Sigmoid colon (tissue), 7 donors: ENCODE data around the gene SKAP1. TPM values are rescaled to one million over a fixed set of nuclear protein-coding genes. Genes with fewer than 3 reads are reported as not detected.
A peak's percentile ranks its signal among the peaks of the same experiment; 100 is the strongest.

ENCODE experiments used
- DNase-seq: peaks from one replicate; pipeline ENCODE4 v3.0.0-alpha.2; 2019
- H3K27ac ChIP-seq, 4 donors: fragments of 200-600 bp; sonication (generic); one replicate each; pipeline ENCODE4 v1.5.1; 2016 to 2019; ENCODE audit warnings: mild to moderate bottlenecking in 1 of 4
- H3K27me3 ChIP-seq, 3 donors: fragments of 200-600 bp; sonication (generic); one replicate each; pipeline ENCODE4 v1.5.1; 2019; ENCODE audit warnings: mild to moderate bottlenecking in 1 of 3
- H3K36me3 ChIP-seq, 4 donors: fragments of 200-600 bp; sonication (generic); one replicate each; pipeline ENCODE4 v1.5.1; 2016 to 2019
- H3K4me1 ChIP-seq, 4 donors: fragments of 200-600 bp; sonication (generic); one replicate each; pipeline ENCODE4 v1.5.1; 2017 to 2019
- H3K4me3 ChIP-seq, 4 donors: fragments of 200-600 bp; sonication (generic); one replicate each; pipeline ENCODE4 v1.5.1; 2017 to 2019; ENCODE audit warnings: mild to moderate bottlenecking in 2 of 4, moderate library complexity in 1 of 4
- H3K9me3 ChIP-seq, 4 donors: fragments of 200-600 bp in 3 of 4; sonication (generic) in 3 of 4; one replicate each; pipeline versions ENCODE4 v1.5.1 to v1.6.1; 2013 to 2019
- CTCF ChIP-seq, 4 experiments: fragments of 450-650 bp in 3 of 4; fragments of 200-600 bp in 1 of 4; IDR thresholded peaks; one replicate each; pipeline ENCODE4 v1.5.1; 2016 to 2019; ENCODE audit warnings: antibody characterized with exemption in 4 of 4, mild to moderate bottlenecking in 3 of 4, moderate library complexity in 2 of 4
- EP300 ChIP-seq, 4 donors: sonication (generic); formaldehyde crosslinking; IDR thresholded peaks; one replicate each; pipeline ENCODE4 v1.6.1; 2017; ENCODE audit warnings: antibody characterized with exemption in 4 of 4
- POLR2A ChIP-seq, 2 donors: fragments of 450-650 bp; IDR thresholded peaks; one replicate each; pipeline ENCODE4 v1.6.1; 2016; ENCODE audit warnings: antibody characterized with exemption in 2 of 2, mild to moderate bottlenecking in 2 of 2, moderate library complexity in 2 of 2
- POLR2AphosphoS5 ChIP-seq, 4 donors: sonication (generic); formaldehyde crosslinking; IDR thresholded peaks; one replicate each; pipeline ENCODE4 v1.6.1; 2017; ENCODE audit warnings: antibody characterized with exemption in 4 of 4
- WGBS, 2 donors: extraction: QIAGEN DNeasy Blood & Tissue Kit; methylation state at CpG; one replicate each; pipeline ENCODE4 v1.1.7; 2013; 5-methylcytosine and 5-hydroxymethylcytosine counted together
- intact Hi-C: fragments of 100-400 bp; cut with DNase I; formaldehyde crosslinking; loops from one replicate; pipeline ENCODE4 v1.15.1; 2023
- polyA plus RNA-seq, 3 donors: library from polyadenylated mRNA; stranded (reverse); fragments of 200-250 nt; gene quantifications; one replicate each; pipeline ENCODE4 v1.2.3, GENCODE V29; 2013
- total RNA-seq, 4 donors: library from RNA; depleted of rRNA; stranded (reverse); fragments of >200 nt; gene quantifications; one replicate each; pipeline ENCODE4 v1.1.0, GENCODE V29; 2016
- donor health status: healthy with polysubstance abuse.
- donor health status: Bipolar disorder and iron deficiency.
- donor health status: healthy.

The SKAP1 gene
- total RNA-seq (1 to 10 TPM in 1 of 4 donors, under 1 TPM in 2, not detected in 1; 0.36 to 1.2 (median 0.41) TPM), polyA plus RNA-seq (10 to 100 TPM in 1 of 3 donors, 1 to 10 TPM in 2; 1.6 to 10.3 (median 1.8) TPM)

DNA sequence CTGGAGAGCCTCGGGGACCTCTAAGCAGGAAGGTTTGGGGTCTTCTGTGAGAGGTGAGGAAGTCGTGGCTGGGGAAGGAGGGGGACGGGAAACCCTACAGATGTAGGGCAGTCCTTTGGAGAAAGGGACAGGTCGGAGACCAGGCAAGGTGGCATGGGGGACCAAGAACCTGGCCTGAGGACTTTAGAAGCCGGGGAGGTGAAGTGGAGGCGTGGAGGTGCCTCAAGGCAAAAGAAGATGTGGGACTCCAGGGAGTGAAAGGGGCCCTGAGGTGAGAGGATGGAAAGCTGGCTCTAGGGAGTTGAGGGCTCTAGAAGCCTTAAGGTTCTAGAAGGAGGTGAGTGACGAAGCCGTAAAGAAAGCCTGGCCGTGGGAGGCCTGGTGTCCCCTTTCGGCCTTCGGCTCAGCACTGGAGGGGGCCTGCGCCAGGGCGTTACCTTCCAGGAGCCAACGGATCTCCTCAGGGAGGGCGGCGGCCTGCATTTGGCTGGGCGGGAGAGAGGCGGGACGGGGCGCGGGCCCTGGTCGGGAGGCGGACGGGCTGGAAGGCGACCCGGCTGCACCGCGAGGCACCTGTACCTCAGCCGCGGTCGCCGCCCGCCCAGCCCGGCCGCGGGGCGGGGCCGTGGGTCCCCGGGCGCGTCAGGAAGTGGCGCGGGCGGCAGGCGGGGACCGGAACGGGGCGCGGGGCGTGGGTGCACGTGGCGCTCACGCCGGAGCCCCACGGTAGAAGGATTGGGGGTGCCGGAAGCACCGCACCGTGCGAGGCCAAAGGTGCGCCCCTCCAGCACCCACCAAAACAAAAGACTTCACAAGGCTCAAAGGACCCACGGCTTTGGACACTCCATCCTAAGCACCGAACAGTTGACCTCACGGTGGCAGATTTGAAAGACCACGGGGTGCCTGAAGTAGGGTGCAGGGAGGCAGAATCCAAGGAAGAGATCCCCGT is at the start of gene SKAP1:
TSS of gene SKAP1 (minus strand) at position 577 of the 949 bp plus-strand sequence.
- Histone ChIP-seq H3K9me3 (no peaks in the 10 kb centered on the region), H3K4me1 (peaks cover 0 to 8% (median 3%) of the 10 kb centered on the region in 4 donors), H3K27ac (no peak within 1 kb of the TSS), H3K4me3 (peak within 1 kb of the TSS in 3 of 4 donors; percentile 8 to 26 (median 11)), H3K27me3 (peaks cover 5 to 44% (median 22%) of the 10 kb centered on the region in 3 donors), H3K36me3 (no peaks in the 10 kb centered on the region)
- 13 to 15% methylated on average over 65 of the region's 65 CpGs for WGBS, 2 donors
- intact Hi-C loops: no loop called here
- DNase-seq: no peak
- no peak for TF ChIP-seq POLR2A (IDR thresholded peaks at IDR 0.05)

- H3K27me3 ChIP-seq: no peaks in the 10 kb centered on the region
- H3K36me3 ChIP-seq: no peaks in the 10 kb centered on the region
- H3K9me3 ChIP-seq: no peaks in the 10 kb centered on the region
- H3K4me3 ChIP-seq: no peak overlapping the region
- DNase-seq: no peak
- intact Hi-C loops: no loop called here
- TF ChIP-seq POLR2A (IDR thresholded peaks at IDR 0.05): no peak
- no peak for TF ChIP-seq POLR2AphosphoS5 (IDR thresholded peaks at IDR 0.05)
- TF ChIP-seq EP300 (IDR thresholded peaks at IDR 0.05): no peak
- TF ChIP-seq CTCF (IDR thresholded peaks at IDR 0.05): no peak
- 81 to 93% methylated on average over 2 of the region's 2 CpGs for WGBS, 2 donors
- no peak overlapping the region for H3K27ac ChIP-seq
- peaks cover 0 to 12% (median 9%) of the 10 kb centered on the region in 4 donors for H3K4me1 ChIP-seq
These were observed 49.0 kb upstream of the SKAP1 start for GRCh38 chr17:48479014-48479402.

DNA sequence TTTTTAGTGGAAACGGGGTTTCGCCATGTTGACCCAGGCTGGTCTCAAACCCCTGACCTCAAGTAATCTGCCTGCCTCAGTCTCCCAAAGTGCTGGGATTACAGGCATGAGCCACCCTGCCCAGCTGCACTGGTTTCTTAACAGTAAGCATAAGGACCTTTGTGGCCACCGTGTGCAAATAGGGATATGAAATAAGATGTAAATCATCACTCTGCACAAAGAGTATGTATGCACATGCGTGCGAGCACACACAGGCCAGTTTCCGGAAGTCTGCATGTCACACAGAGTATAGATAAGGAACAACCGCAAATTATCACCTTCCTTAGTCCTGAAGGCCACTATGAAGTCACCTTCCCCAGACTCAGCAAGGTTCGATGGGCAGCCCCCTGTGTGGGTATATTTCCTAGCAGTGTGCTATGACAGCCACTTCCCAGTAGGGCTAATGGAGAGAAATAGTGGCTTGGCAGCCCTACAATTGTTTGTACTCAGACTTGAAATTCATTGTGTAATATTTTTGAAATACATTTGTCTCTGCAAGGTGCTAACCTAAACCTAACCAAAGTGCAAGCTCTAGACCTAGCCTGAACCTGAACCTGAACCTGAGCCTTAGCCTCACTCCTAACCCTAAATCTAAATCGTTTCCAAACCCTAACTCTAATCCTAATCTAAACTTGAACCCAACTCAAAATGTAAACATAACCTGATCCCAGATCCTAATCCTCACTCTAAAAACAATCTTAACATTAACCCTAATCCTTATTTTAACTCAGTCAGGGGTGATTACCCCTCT is 48.4 kb upstream of the SKAP1 start:
- no peaks in the 10 kb centered on the region for H3K27me3 ChIP-seq
- DNase-seq: no peak
- H3K4me3 ChIP-seq: no peak overlapping the region
- no peaks in the 10 kb centered on the region for H3K36me3 ChIP-seq
- H3K27ac ChIP-seq: no peak overlapping the region
- TF ChIP-seq EP300 (IDR thresholded peaks at IDR 0.05) (no peak), POLR2AphosphoS5 (IDR thresholded peaks at IDR 0.05) (no peak), POLR2A (IDR thresholded peaks at IDR 0.05) (no peak), CTCF (IDR thresholded peaks at IDR 0.05) (no peak)
- peaks cover 0 to 6% (median 3%) of the 10 kb centered on the region in 4 donors for H3K4me1 ChIP-seq
- intact Hi-C loops: no loop called here
- WGBS, 2 donors: 62 to 77% methylated on average over 9 of the region's 9 CpGs
- no peaks in the 10 kb centered on the region for H3K9me3 ChIP-seq

- no peaks in the 10 kb centered on the region for H3K9me3 ChIP-seq
- H3K27me3 ChIP-seq: no peaks in the 10 kb centered on the region
- H3K27ac ChIP-seq: no peak overlapping the region
- no peaks in the 10 kb centered on the region for H3K4me1 ChIP-seq
- H3K36me3 ChIP-seq: no peaks in the 10 kb centered on the region
- TF ChIP-seq POLR2AphosphoS5 (IDR thresholded peaks at IDR 0.05) (no peak), POLR2A (IDR thresholded peaks at IDR 0.05) (no peak), EP300 (IDR thresholded peaks at IDR 0.05) (no peak), CTCF (IDR thresholded peaks at IDR 0.05) (no peak)
- intact Hi-C loops: no loop called here
- 68 to 79% methylated on average over 1 of the region's 1 CpG for WGBS, 2 donors
- H3K4me3 ChIP-seq: no peak overlapping the region
- no peak for DNase-seq
These were observed 47.2 kb upstream of the SKAP1 start for GRCh38 chr17:48477221-48477620.
